GM23338 (cell line): ENCODE data around the gene TRMT2A. TPM values are rescaled to one million over a fixed set of nuclear protein-coding genes. Genes with fewer than 3 reads are reported as not detected.

Experiments
- EZH2phosphoT487 ChIP-seq: fragments of 200-600 bp; sonication (generic); IDR thresholded peaks from one replicate; pipeline ENCODE4 v1.8.1; 2018; ENCODE audit warnings: antibody characterized with exemption; ENCODE audit not compliant: unreplicated experiment
- NANOG ChIP-seq: IDR thresholded peaks from 2 replicates; pipeline ENCODE4 v1.6.1; 2016; ENCODE audit warnings: antibody characterized with exemption, borderline replicate concordance
- POLR2AphosphoS5 ChIP-seq: IDR thresholded peaks from 2 replicates; pipeline ENCODE4 v1.6.1; 2016; ENCODE audit warnings: antibody characterized with exemption, low read depth
- REST ChIP-seq: IDR thresholded peaks from one replicate; pipeline ENCODE4 v1.6.1; 2018; ENCODE audit warnings: antibody characterized with exemption; ENCODE audit not compliant: unreplicated experiment
- ZNF114 ChIP-seq: fragments of 250-450 bp; sonication (Bioruptor Pico); IDR thresholded peaks from 2 replicates; pipeline ENCODE4 v1.5.0; 2020; ENCODE audit warnings: mild to moderate bottlenecking, moderate library complexity
- microRNA counts: library from miRNA; unstranded; fragments of <30 nt; microRNA quantifications from one replicate; lab custom pipeline; 2017
- microRNA-seq: library from miRNA; unstranded; fragments of <30 nt; microRNA quantifications from one replicate; pipeline ENCODE4, GENCODE V29; 2017
- polyA plus RNA-seq: library from polyadenylated mRNA; unstranded; fragments of >200 nt; fragmentation: Nextera tagmentation; extraction: Ambion mirVana; gene quantifications from 2 replicates; pipeline ENCODE4 v1.2.1, GENCODE V29; 2016
- small RNA-seq: library from RNA; depleted of rRNA; stranded (forward); fragments of <200 nt; gene quantifications from one replicate; pipeline ENCODE3, GENCODE V24; 2014; ENCODE audit warnings: low replicate concordance
- total RNA-seq: library from RNA; depleted of rRNA; stranded (reverse); fragments of >200 nt; shearing (Covaris generic); gene quantifications from 2 replicates; pipeline ENCODE4 v1.2.3, GENCODE V29; 2014; rRNA removed

TRMT2A gene
- total and polyA plus RNA-seq, 2 experiments from 2014 or later, result 41.3 to 61.3 TPM

- TF ChIP-seq NANOG (no peak), EZH2phosphoT487 (no peak), ZNF114 (CRISPR knock-in tag) (no peak), REST (no peak), POLR2AphosphoS5 (no peak)
Observed at GRCh38 chr22:20062043-20062765, 54.8 kb downstream of the TRMT2A start (continued).

MicroRNAs encoded within 50 kb of the gene (microRNA counts, 767-probe panel; counts per million panel counts)
- microRNA hsa-miR-1306-3p (lab: Ali Mortazavi, UCI), result not detected

Small RNA genes lying within 50 kb of the gene (microRNA-seq; reads per million reads assigned to microRNA genes)
- gene MIR6816, result not detected

Small RNA genes lying within 50 kb of the gene (small RNA-seq; reads per million reads assigned to genes)
- gene MIR6816, result not detected
- gene RF00017, result not detected
- gene RF00599, result not detected

Other genes with a start within 250 kb of the TRMT2A start
- 29.8 and 35.1 TPM in 2 replicates for gene COMT, start 175.5 kb downstream of the TRMT2A start, total RNA-seq
- 29.6 and 32.6 TPM in 2 replicates for gene COMT, start 175.5 kb downstream of the TRMT2A start, polyA plus RNA-seq
- 11.2 and 14.1 TPM in 2 replicates for gene TXNRD2, start 175.4 kb downstream of the TRMT2A start, total RNA-seq
- 9.2 and 12.4 TPM in 2 replicates for gene TXNRD2, start 175.4 kb downstream of the TRMT2A start, polyA plus RNA-seq
- gene ARVCF, start 100.4 kb downstream of the TRMT2A start, total RNA-seq, result 87.3 and 122 TPM in 2 replicates
- gene ARVCF, start 100.4 kb downstream of the TRMT2A start, polyA plus RNA-seq, result 15.3 and 15.6 TPM in 2 replicates
- gene TANGO2, start 96.1 kb downstream of the TRMT2A start, total RNA-seq, result 15.0 and 20.2 TPM in 2 replicates
- gene TANGO2, start 96.1 kb downstream of the TRMT2A start, polyA plus RNA-seq, result 6.7 and 6.9 TPM in 2 replicates
- 41.6 and 48.9 TPM in 2 replicates for gene DGCR8, start 37.0 kb downstream of the TRMT2A start, total RNA-seq
- 11.4 and 12.2 TPM in 2 replicates for gene DGCR8, start 37.0 kb downstream of the TRMT2A start, polyA plus RNA-seq
- 987 and 1,206 TPM in 2 replicates for gene RANBP1, start 1.1 kb downstream of the TRMT2A start, total RNA-seq
- 988 and 1,014 TPM in 2 replicates for gene RANBP1, start 1.1 kb downstream of the TRMT2A start, polyA plus RNA-seq
- 26.1 and 47.6 TPM in 2 replicates for gene ZDHHC8, start 14.6 kb upstream of the TRMT2A start, total RNA-seq
- 13.7 and 22.1 TPM in 2 replicates for gene ZDHHC8, start 14.6 kb upstream of the TRMT2A start, polyA plus RNA-seq
- not detected in 2 replicates for gene CCDC188, start 33.8 kb upstream of the TRMT2A start, total RNA-seq
- gene CCDC188, start 33.8 kb upstream of the TRMT2A start, polyA plus RNA-seq, result not detected in 2 replicates
- 33.4 and 38.4 TPM in 2 replicates for gene RTN4R, start 151.1 kb upstream of the TRMT2A start, total RNA-seq
- gene RTN4R, start 151.1 kb upstream of the TRMT2A start, polyA plus RNA-seq, result 10.6 and 12.9 TPM in 2 replicates
- gene DGCR6L, start 202.8 kb upstream of the TRMT2A start, total RNA-seq, result 66.3 and 72.1 TPM in 2 replicates
- gene DGCR6L, start 202.8 kb upstream of the TRMT2A start, polyA plus RNA-seq, result 82.4 and 85.9 TPM in 2 replicates